ENCODE measurements around the gene RFX3.

Gene RFX3

DNA sequence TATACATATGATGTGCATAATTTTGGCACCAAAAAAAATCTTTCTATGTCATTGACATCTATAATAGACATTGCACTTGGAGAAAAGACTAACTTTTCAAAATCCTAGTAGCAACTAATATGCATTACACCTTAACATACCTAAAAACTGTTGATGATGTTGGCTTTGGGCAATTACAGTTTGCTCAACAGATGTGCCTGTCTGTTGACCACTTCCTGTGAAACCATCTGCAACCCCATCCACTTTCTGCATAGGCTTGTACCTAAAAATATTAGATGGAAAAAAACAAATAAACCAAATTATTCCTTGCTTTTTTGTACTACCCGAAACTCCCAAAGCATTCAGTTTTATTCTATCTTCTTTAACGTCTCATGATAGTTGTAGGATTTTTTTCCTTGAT lies 248.6 kb downstream of the RFX3 start:
- Histone ChIP-seq H3K4me1 (ENCODE audit: insufficient read depth, low read length, severe bottlenecking) (peaks cover 25% of the 10 kb centered on the region), H3K4me2 (ENCODE audit: low read length) (no peak overlapping the region), H2AFZ (ENCODE audit: low read length) (no peak overlapping the region), H3K27ac (ENCODE audit: low read depth, low read length, poor library complexity, severe bottlenecking) (peak overlapping the region; percentile 31), H3F3A (ENCODE audit: insufficient read depth, low read length) (no peaks in the 10 kb centered on the region), H3K9ac (ENCODE audit: low read length) (no peak overlapping the region), H3K9me3 (ENCODE audit: low read length) (no peaks in the 10 kb centered on the region), H4K20me1 (ENCODE audit: insufficient read depth, low read length) (no peaks in the 10 kb centered on the region), H3K79me2 (ENCODE audit: insufficient read depth, low read length) (no peaks in the 10 kb centered on the region), H3K27me3 (ENCODE audit: insufficient read depth, low read length) (no peaks in the 10 kb centered on the region), H3K4me3 (ENCODE audit: low read depth, low read length, poor library complexity, severe bottlenecking) (no peak overlapping the region), H3K9me2 (ENCODE audit: low read depth, low read length) (no peaks in the 10 kb centered on the region), H3K36me3 (ENCODE audit: insufficient read depth, low read length) (peaks cover 12% of the 10 kb centered on the region)
- TF ChIP-seq, protein P1, sequence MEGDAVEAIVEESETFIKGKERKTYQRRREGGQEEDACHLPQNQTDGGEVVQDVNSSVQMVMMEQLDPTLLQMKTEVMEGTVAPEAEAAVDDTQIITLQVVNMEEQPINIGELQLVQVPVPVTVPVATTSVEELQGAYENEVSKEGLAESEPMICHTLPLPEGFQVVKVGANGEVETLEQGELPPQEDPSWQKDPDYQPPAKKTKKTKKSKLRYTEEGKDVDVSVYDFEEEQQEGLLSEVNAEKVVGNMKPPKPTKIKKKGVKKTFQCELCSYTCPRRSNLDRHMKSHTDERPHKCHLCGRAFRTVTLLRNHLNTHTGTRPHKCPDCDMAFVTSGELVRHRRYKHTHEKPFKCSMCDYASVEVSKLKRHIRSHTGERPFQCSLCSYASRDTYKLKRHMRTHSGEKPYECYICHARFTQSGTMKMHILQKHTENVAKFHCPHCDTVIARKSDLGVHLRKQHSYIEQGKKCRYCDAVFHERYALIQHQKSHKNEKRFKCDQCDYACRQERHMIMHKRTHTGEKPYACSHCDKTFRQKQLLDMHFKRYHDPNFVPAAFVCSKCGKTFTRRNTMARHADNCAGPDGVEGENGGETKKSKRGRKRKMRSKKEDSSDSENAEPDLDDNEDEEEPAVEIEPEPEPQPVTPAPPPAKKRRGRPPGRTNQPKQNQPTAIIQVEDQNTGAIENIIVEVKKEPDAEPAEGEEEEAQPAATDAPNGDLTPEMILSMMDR (IDR thresholded peaks at IDR 0.05; ENCODE audit: low read length), result no peak
- no peak for TF ChIP-seq EZH2 (IDR thresholded peaks at IDR 0.05; ENCODE audit: borderline replicate concordance, low read length)

DNA sequence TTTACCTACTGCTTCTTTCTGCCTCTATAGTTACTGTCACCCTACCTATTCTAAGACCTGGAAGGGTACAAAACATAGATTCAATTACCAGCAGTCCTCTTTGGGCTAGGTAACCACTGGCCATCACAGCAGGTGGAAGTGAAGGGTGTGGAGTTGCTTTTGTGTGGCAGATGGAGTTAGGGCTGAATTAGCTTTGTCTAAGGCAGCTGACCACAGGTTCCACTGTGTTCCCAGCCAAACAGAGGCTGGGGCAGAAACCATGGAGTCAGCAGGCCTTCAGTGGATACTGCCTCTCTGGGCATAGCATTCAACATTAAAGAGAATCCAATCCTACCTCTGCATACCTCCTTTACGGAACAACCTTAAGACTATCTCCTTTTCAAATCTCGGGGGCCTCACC lies 254.2 kb downstream of the RFX3 start:
- Histone ChIP-seq H3F3A (ENCODE audit: insufficient read depth, low read length) (no peaks in the 10 kb centered on the region), H3K27ac (ENCODE audit: low read depth, low read length, poor library complexity, severe bottlenecking) (no peak overlapping the region), H3K9ac (ENCODE audit: low read length) (no peak overlapping the region), H3K79me2 (ENCODE audit: insufficient read depth, low read length) (no peaks in the 10 kb centered on the region), H3K4me1 (ENCODE audit: insufficient read depth, low read length, severe bottlenecking) (peaks cover 5% of the 10 kb centered on the region), H3K9me3 (ENCODE audit: low read length) (no peaks in the 10 kb centered on the region), H4K20me1 (ENCODE audit: insufficient read depth, low read length) (no peaks in the 10 kb centered on the region), H3K36me3 (ENCODE audit: insufficient read depth, low read length) (peaks cover 30% of the 10 kb centered on the region), H3K9me2 (ENCODE audit: low read depth, low read length) (no peaks in the 10 kb centered on the region), H3K27me3 (ENCODE audit: insufficient read depth, low read length) (no peaks in the 10 kb centered on the region), H3K4me3 (ENCODE audit: low read depth, low read length, poor library complexity, severe bottlenecking) (no peak overlapping the region), H2AFZ (ENCODE audit: low read length) (no peak overlapping the region), H3K4me2 (ENCODE audit: low read length) (no peak overlapping the region)
- TF ChIP-seq EZH2 (IDR thresholded peaks at IDR 0.05; ENCODE audit: borderline replicate concordance, low read length), result no peak
- TF ChIP-seq, protein P1 (IDR thresholded peaks at IDR 0.05; ENCODE audit: low read length), result no peak

DNA sequence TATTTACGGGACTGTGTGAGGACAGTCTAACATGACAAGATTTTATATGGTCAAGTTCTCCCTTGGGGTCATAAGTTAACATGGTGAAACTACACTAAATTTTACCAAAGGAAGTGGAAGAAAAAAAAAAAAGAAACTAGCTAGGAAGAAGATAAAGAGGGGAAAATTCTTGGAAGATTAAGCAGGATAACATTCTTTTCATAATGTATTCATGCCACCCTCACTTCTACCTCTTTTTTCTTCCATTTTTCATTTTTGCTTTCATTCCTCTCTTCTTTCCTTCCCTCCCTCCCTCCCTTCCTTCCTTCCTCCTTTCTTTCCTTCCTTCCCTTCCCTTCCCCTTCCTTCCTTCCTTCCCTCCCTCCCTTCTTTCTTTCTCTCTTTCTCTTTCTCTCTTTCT lies 254.6 kb downstream of the RFX3 start:
- no peak overlapping the region for H3K4me3 ChIP-seq (ENCODE audit: low read depth, low read length, poor library complexity, severe bottlenecking)
- no peaks in the 10 kb centered on the region for H4K20me1 ChIP-seq (ENCODE audit: insufficient read depth, low read length)
- no peak for TF ChIP-seq EZH2 (IDR thresholded peaks at IDR 0.05; ENCODE audit: borderline replicate concordance, low read length)
- TF ChIP-seq, protein P1 (IDR thresholded peaks at IDR 0.05; ENCODE audit: low read length), result no peak

More for the DNA sequence above, 254.6 kb downstream of the RFX3 start:
- Histone ChIP-seq H3K27me3 (ENCODE audit: insufficient read depth, low read length) (no peaks in the 10 kb centered on the region), H3F3A (ENCODE audit: insufficient read depth, low read length) (no peaks in the 10 kb centered on the region), H3K36me3 (ENCODE audit: insufficient read depth, low read length) (peaks cover 31% of the 10 kb centered on the region), H3K4me1 (ENCODE audit: insufficient read depth, low read length, severe bottlenecking) (peaks cover 1% of the 10 kb centered on the region), H3K9me2 (ENCODE audit: low read depth, low read length) (no peaks in the 10 kb centered on the region), H3K79me2 (ENCODE audit: insufficient read depth, low read length) (no peaks in the 10 kb centered on the region; the same call in 1 of the 2 replicates), H3K4me2 (ENCODE audit: low read length) (no peak overlapping the region), H3K9me3 (ENCODE audit: low read length) (no peaks in the 10 kb centered on the region), H3K27ac (ENCODE audit: low read depth, low read length, poor library complexity, severe bottlenecking) (no peak overlapping the region), H3K9ac (ENCODE audit: low read length) (no peak overlapping the region), H2AFZ (ENCODE audit: low read length) (no peak overlapping the region)

Data from OCI-LY1 (cell line).